Hepatocyte (in vitro differentiated cells): Measurements from ENCODE around the gene BICD1.

Experiments
- EZH2 ChIP-seq: fragments of 200-600 bp; sonication (generic); IDR thresholded peaks from 2 replicates; pipeline ENCODE4 v1.6.1; 2016; ENCODE audit warnings: antibody characterized with exemption, mild to moderate bottlenecking, borderline replicate concordance
- TF ChIP-seq, protein P1 (sequence below): fragments of 200-600 bp; sonication (generic); IDR thresholded peaks from 2 replicates; pipeline ENCODE4 v1.5.1; 2016; ENCODE audit warnings: antibody characterized with exemption, mild to moderate bottlenecking; ENCODE audit not compliant: poor library complexity

DNA sequence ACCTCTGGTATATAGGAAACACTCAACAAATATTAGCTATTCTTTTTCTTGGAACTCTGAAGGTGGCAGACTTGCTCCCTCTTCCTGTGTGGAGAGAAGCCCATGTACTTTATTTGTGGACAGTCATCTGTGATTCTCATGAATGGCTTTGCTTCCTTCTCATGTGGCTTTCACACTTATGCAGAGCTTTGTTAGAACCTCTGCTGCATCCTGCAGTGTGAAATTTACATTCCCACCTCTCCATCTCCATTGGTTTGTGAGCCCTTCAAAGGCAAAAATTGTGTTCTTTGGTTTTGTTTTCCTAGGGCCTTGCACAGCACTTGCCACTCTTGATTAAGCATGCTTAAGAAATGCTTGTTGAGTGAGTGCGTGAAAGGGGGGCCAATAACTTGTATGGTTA is 51.9 kb downstream of the BICD1 start:
- TF ChIP-seq, protein P1, sequence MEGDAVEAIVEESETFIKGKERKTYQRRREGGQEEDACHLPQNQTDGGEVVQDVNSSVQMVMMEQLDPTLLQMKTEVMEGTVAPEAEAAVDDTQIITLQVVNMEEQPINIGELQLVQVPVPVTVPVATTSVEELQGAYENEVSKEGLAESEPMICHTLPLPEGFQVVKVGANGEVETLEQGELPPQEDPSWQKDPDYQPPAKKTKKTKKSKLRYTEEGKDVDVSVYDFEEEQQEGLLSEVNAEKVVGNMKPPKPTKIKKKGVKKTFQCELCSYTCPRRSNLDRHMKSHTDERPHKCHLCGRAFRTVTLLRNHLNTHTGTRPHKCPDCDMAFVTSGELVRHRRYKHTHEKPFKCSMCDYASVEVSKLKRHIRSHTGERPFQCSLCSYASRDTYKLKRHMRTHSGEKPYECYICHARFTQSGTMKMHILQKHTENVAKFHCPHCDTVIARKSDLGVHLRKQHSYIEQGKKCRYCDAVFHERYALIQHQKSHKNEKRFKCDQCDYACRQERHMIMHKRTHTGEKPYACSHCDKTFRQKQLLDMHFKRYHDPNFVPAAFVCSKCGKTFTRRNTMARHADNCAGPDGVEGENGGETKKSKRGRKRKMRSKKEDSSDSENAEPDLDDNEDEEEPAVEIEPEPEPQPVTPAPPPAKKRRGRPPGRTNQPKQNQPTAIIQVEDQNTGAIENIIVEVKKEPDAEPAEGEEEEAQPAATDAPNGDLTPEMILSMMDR, result no peak
- no peak for TF ChIP-seq EZH2
